Measurements from ENCODE around the gene TBC1D4.
A peak's percentile ranks its signal among the peaks of the same experiment; 100 is the strongest.

TBC1D4 gene

GRCh38 chr13:75478659-75479058 lies 3.3 kb downstream of the TBC1D4 start:
- Histone ChIP-seq H4K20me1 (ENCODE audit: insufficient read depth, low read length, poor library complexity, severe bottlenecking) (peaks cover 41% of the 10 kb centered on the region), H3K4me2 (ENCODE audit: low read depth, low read length, poor library complexity, severe bottlenecking) (peak overlapping the region; percentile 76), H3K79me2 (ENCODE audit: insufficient read depth, low read length) (peaks cover 40% of the 10 kb centered on the region), H2AFZ (ENCODE audit: low read length) (no peak overlapping the region), H3K9ac (ENCODE audit: low read depth, low read length, poor library complexity, severe bottlenecking) (no peak overlapping the region), H3F3A (ENCODE audit: low read depth) (peaks cover 2% of the 10 kb centered on the region; the same call in 1 of the 2 replicates), H3K36me3 (ENCODE audit: insufficient read depth, low read length) (no peaks in the 10 kb centered on the region), H3K4me1 (ENCODE audit: insufficient read depth, low read length, poor library complexity, severe bottlenecking) (peaks cover 60% of the 10 kb centered on the region), H3K9me2 (replicated peaks; ENCODE audit: low read depth, low read length) (no peaks in the 10 kb centered on the region), H3K27me3 (ENCODE audit: insufficient read depth, low read length, poor library complexity, severe bottlenecking) (no peaks in the 10 kb centered on the region), H3K9me3 (ENCODE audit: insufficient read depth, low read depth, low read length) (no peaks in the 10 kb centered on the region), H3K4me3 (ENCODE audit: low read length, poor library complexity, severe bottlenecking) (peak overlapping the region; percentile 75)
- TF ChIP-seq CTCF (conservative IDR thresholded peaks at IDR 0.05; ENCODE audit: low read length): no peak
- TF ChIP-seq EZH2phosphoT487 (IDR thresholded peaks at IDR 0.05; ENCODE audit: borderline replicate concordance): no peak

GRCh38 chr13:75474956-75475355 lies 7.0 kb downstream of the TBC1D4 start:
- peaks cover 34% of the 10 kb centered on the region for H4K20me1 ChIP-seq (ENCODE audit: insufficient read depth, low read length, poor library complexity, severe bottlenecking)
- H3K36me3 ChIP-seq (ENCODE audit: insufficient read depth, low read length): no peaks in the 10 kb centered on the region
- H3K4me3 ChIP-seq (ENCODE audit: low read length, poor library complexity, severe bottlenecking): no peak overlapping the region
- H3K9me3 ChIP-seq (ENCODE audit: insufficient read depth, low read depth, low read length): no peaks in the 10 kb centered on the region
- no peaks in the 10 kb centered on the region for H3K27me3 ChIP-seq (ENCODE audit: insufficient read depth, low read length, poor library complexity, severe bottlenecking)
- H3K79me2 ChIP-seq (ENCODE audit: insufficient read depth, low read length): peaks cover 36% of the 10 kb centered on the region
- no peak for TF ChIP-seq CTCF (conservative IDR thresholded peaks at IDR 0.05; ENCODE audit: low read length)
- no peak for TF ChIP-seq EZH2phosphoT487 (IDR thresholded peaks at IDR 0.05; ENCODE audit: borderline replicate concordance)
- peaks cover 2% of the 10 kb centered on the region; the same call in 1 of the 2 replicates for H3F3A ChIP-seq (ENCODE audit: low read depth)
- H2AFZ ChIP-seq (ENCODE audit: low read length): no peak overlapping the region
- H3K4me2 ChIP-seq (ENCODE audit: low read depth, low read length, poor library complexity, severe bottlenecking): peak overlapping the region; percentile 22
- H3K4me1 ChIP-seq (ENCODE audit: insufficient read depth, low read length, poor library complexity, severe bottlenecking): peaks cover 42% of the 10 kb centered on the region
- no peaks in the 10 kb centered on the region for H3K9me2 ChIP-seq (replicated peaks; ENCODE audit: low read depth, low read length)
- no peak overlapping the region for H3K9ac ChIP-seq (ENCODE audit: low read depth, low read length, poor library complexity, severe bottlenecking)

GRCh38 chr13:75473468-75473867 lies 8.5 kb downstream of the TBC1D4 start:
- Histone ChIP-seq H3K79me2 (ENCODE audit: insufficient read depth, low read length) (peaks cover 25% of the 10 kb centered on the region), H3K36me3 (ENCODE audit: insufficient read depth, low read length) (no peaks in the 10 kb centered on the region), H3K27me3 (ENCODE audit: insufficient read depth, low read length, poor library complexity, severe bottlenecking) (no peaks in the 10 kb centered on the region), H3F3A (ENCODE audit: low read depth) (peaks cover 2% of the 10 kb centered on the region; the same call in 1 of the 2 replicates), H3K9me2 (replicated peaks; ENCODE audit: low read depth, low read length) (no peaks in the 10 kb centered on the region), H3K4me3 (ENCODE audit: low read length, poor library complexity, severe bottlenecking) (no peak overlapping the region), H3K4me1 (ENCODE audit: insufficient read depth, low read length, poor library complexity, severe bottlenecking) (peaks cover 28% of the 10 kb centered on the region), H3K4me2 (ENCODE audit: low read depth, low read length, poor library complexity, severe bottlenecking) (no peak overlapping the region), H4K20me1 (ENCODE audit: insufficient read depth, low read length, poor library complexity, severe bottlenecking) (peaks cover 21% of the 10 kb centered on the region), H3K9me3 (ENCODE audit: insufficient read depth, low read depth, low read length) (no peaks in the 10 kb centered on the region), H2AFZ (ENCODE audit: low read length) (no peak overlapping the region), H3K9ac (ENCODE audit: low read depth, low read length, poor library complexity, severe bottlenecking) (no peak overlapping the region)
- no peak for TF ChIP-seq EZH2phosphoT487 (IDR thresholded peaks at IDR 0.05; ENCODE audit: borderline replicate concordance)
- TF ChIP-seq CTCF (conservative IDR thresholded peaks at IDR 0.05; ENCODE audit: low read length): no peak
